WTC11 (cell line): ENCODE data around the gene RBFOX2. TPM values are rescaled to one million over a fixed set of nuclear protein-coding genes. Genes with fewer than 3 reads are reported as not detected.
A peak's percentile ranks its signal among the peaks of the same experiment; 100 is the strongest.
"Not testable (repeated sequence)": the region's sequence is repeated elsewhere in the genome, so short reads cannot be mapped to it uniquely, and the experiment has no call there.

ENCODE experiments used
- ATAC-seq: fragments of 200-7000 bp; cut with Tn5 transposase; 2 replicates; pipeline ENCODE4 v1.10.0; 2021; ENCODE audit warnings: mild to moderate bottlenecking, moderate library complexity
- CTCF ChIA-PET: fragments of 300-600 bp; sonication (Branson Sonifier 250); formaldehyde crosslinking; loops from one replicate; lab custom pipeline; 2021; ENCODE audit warnings: antibody characterized with exemption; lab: Charles Lee
- POLR2A ChIA-PET: fragments of 350-600 bp; sonication (Branson Sonifier 250); formaldehyde crosslinking; loops from one replicate; lab custom pipeline; 2021; ENCODE audit warnings: antibody characterized with exemption; lab: Charles Lee
- DNase-seq: peaks from one replicate; pipeline ENCODE4 v3.0.0; 2021; ENCODE audit warnings: low spot score
- H3K27ac Mint-ChIP-seq: 2 replicates; pipeline ENCODE4 v1.8.0; 2021; ENCODE audit warnings: mixed read lengths
- H3K27me3 Mint-ChIP-seq: 2 replicates; pipeline ENCODE4 v1.8.0; 2021; ENCODE audit warnings: low read depth, mild to moderate bottlenecking, moderate library complexity, mixed read lengths
- H3K36me3 Mint-ChIP-seq: 2 replicates; pipeline ENCODE4 v1.8.0; 2021; ENCODE audit warnings: mixed read lengths
- H3K4me1 Mint-ChIP-seq: 2 replicates; pipeline ENCODE4 v1.8.0; 2022; ENCODE audit warnings: mixed read lengths
- H3K4me3 Mint-ChIP-seq: 2 replicates; pipeline ENCODE4 v1.8.0; 2021; ENCODE audit warnings: mild to moderate bottlenecking, moderate library complexity, mixed read lengths
- H3K9me3 Mint-ChIP-seq: 2 replicates; pipeline ENCODE4 v1.8.0; 2021; ENCODE audit warnings: mixed read lengths
- ATF1 ChIP-seq: sonication (generic); formaldehyde crosslinking; IDR thresholded peaks from 2 replicates; pipeline ENCODE4 v1.8.1; 2023; ENCODE audit warnings: mild to moderate bottlenecking, moderate library complexity, missing genetic modification reagents
- E2F4 ChIP-seq: sonication (generic); formaldehyde crosslinking; IDR thresholded peaks from 2 replicates; pipeline ENCODE4 v1.8.1; 2022; ENCODE audit warnings: low read depth, mild to moderate bottlenecking, moderate library complexity, missing genetic modification reagents, borderline replicate concordance
- ESRRA ChIP-seq: sonication (generic); formaldehyde crosslinking; IDR thresholded peaks from 2 replicates; pipeline ENCODE4 v1.8.1; 2022; ENCODE audit warnings: mild to moderate bottlenecking, missing genetic modification reagents, borderline replicate concordance
- FOXP4 ChIP-seq: sonication (generic); formaldehyde crosslinking; IDR thresholded peaks from 2 replicates; pipeline ENCODE4 v1.8.0; 2022; ENCODE audit warnings: mild to moderate bottlenecking, missing genetic modification reagents
- GABPB1 ChIP-seq: sonication (generic); formaldehyde crosslinking; IDR thresholded peaks from 2 replicates; pipeline ENCODE4 v1.8.1; 2023; ENCODE audit warnings: mild to moderate bottlenecking, missing genetic modification reagents
- GRHL2 ChIP-seq: fragments of 250-450 bp; sonication (Bioruptor Pico); IDR thresholded peaks from 2 replicates; pipeline ENCODE4 v1.8.0; 2022; ENCODE audit warnings: mild to moderate bottlenecking, moderate library complexity; ENCODE audit not compliant: insufficient replicate concordance, severe bottlenecking
- JAZF1 ChIP-seq: fragments of 250-450 bp; sonication (Bioruptor Pico); IDR thresholded peaks from 2 replicates; pipeline ENCODE4 v1.9.0; 2021; ENCODE audit warnings: moderate library complexity, mild to moderate bottlenecking, inconsistent platforms
- NFATC4 ChIP-seq: fragments of 250-450 bp; sonication (Bioruptor Pico); IDR thresholded peaks from 2 replicates; pipeline ENCODE4 v1.9.0; 2021; ENCODE audit warnings: mild to moderate bottlenecking
- NFE2L1 ChIP-seq: sonication (generic); formaldehyde crosslinking; IDR thresholded peaks from 2 replicates; pipeline ENCODE4 v1.8.1; 2023; ENCODE audit warnings: missing genetic modification reagents
- PRRX2 ChIP-seq: fragments of 250-450 bp; sonication (Bioruptor Pico); IDR thresholded peaks from 2 replicates; pipeline ENCODE4 v1.8.0; 2021; ENCODE audit warnings: mild to moderate bottlenecking
- SMAD4 ChIP-seq: sonication (generic); formaldehyde crosslinking; IDR thresholded peaks from 2 replicates; pipeline ENCODE4 v1.8.0; 2022; ENCODE audit warnings: mild to moderate bottlenecking, missing genetic modification reagents
- SOX15 ChIP-seq: fragments of 250-450 bp; sonication (Bioruptor Pico); IDR thresholded peaks from 2 replicates; pipeline ENCODE4 v1.9.0; 2021; ENCODE audit warnings: mild to moderate bottlenecking
- ZNF121 ChIP-seq: sonication (generic); formaldehyde crosslinking; IDR thresholded peaks from 2 replicates; pipeline ENCODE4 v1.8.0; 2023; ENCODE audit warnings: missing genetic modification reagents
- ZNF219 ChIP-seq: sonication (generic); formaldehyde crosslinking; IDR thresholded peaks from 2 replicates; pipeline ENCODE4 v1.8.0; 2023; ENCODE audit warnings: missing genetic modification reagents, mild to moderate bottlenecking, borderline replicate concordance
- ZNF263 ChIP-seq: sonication (generic); formaldehyde crosslinking; IDR thresholded peaks from 2 replicates; pipeline ENCODE4 v1.8.1; 2022; ENCODE audit warnings: low read depth, mild to moderate bottlenecking, moderate library complexity, missing genetic modification reagents
- total RNA-seq: library from RNA; stranded (reverse); gene quantifications from 3 replicates; pipeline ENCODE4 v1.2.3, GENCODE V29; 2021
- TF ChIP-seq, protein P1 (sequence below): sonication (generic); formaldehyde crosslinking; IDR thresholded peaks from 2 replicates; pipeline ENCODE4 v1.8.1; 2023; ENCODE audit warnings: mild to moderate bottlenecking, missing genetic modification reagents
- TF ChIP-seq, protein P2 (sequence below): sonication (generic); formaldehyde crosslinking; IDR thresholded peaks from 2 replicates; pipeline ENCODE4 v1.8.1; 2023; ENCODE audit warnings: mild to moderate bottlenecking, missing genetic modification reagents, moderate library complexity
- TF ChIP-seq, protein P3 (sequence below): sonication (generic); formaldehyde crosslinking; IDR thresholded peaks from 2 replicates; pipeline ENCODE4 v1.8.0; 2023; ENCODE audit warnings: mild to moderate bottlenecking, missing genetic modification reagents

The RBFOX2 gene
- total RNA-seq, 1 experiment from 2014 or later = 107 TPM

- Mint-ChIP-seq H3K4me3 (no peak overlapping the region), H3K27ac (no peak overlapping the region), H3K4me1 (peaks cover 16% of the 10 kb centered on the region), H3K9me3 (no peaks in the 10 kb centered on the region), H3K27me3 (no peaks in the 10 kb centered on the region), H3K36me3 (peaks cover 14% of the 10 kb centered on the region)
- POLR2A ChIA-PET = interaction anchor here (0.6 to 1.1 kb wide), 3 partner anchors 26 to 57 kb away, joined by 3 read pairs; no protein-coding TSS in a partner anchor
- CTCF ChIA-PET = no interaction called here
- ATAC-seq (no peak), DNase-seq (no peak)
- TF ChIP-seq FOXP4 (CRISPR knock-in tag) (no peak), NFATC4 (CRISPR knock-in tag) (no peak)
Observed at GRCh38 chr22:35811670-35812069, 217.0 kb downstream of the RBFOX2 start.

DNA sequence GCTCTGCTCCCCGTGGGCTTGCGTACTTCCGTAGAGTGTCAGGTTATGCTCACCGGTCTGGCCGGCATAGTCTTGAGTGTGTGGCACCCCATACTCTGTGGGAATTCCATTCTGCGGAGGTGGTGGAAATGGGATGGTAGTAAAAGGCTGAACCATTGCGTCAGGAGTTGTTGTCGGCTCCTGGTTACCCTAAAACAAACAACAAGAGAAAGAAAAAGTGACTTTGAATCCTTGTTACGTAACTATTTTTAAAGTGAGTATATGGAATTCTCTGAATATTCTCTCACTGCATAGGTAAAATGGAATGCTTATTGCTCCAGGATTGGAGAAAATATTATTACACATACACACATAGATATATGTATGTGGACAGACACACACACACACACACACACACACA lies 218.8 kb downstream of the RBFOX2 start:
- Mint-ChIP-seq H3K4me3 (no peak overlapping the region), H3K4me1 (peaks cover 9% of the 10 kb centered on the region), H3K9me3 (0 out of 2 replicates have a peak, but pooled peaks cover 3% of the 10 kb centered on the region), H3K27ac (peak overlapping the region; percentile 20; the same call in 1 of the 2 replicates), H3K27me3 (no peaks in the 10 kb centered on the region), H3K36me3 (peaks cover 21% of the 10 kb centered on the region)
- ChIA-PET POLR2A (no interaction called here), CTCF (no interaction called here)
- ATAC-seq (no peak), DNase-seq (no peak)
- TF ChIP-seq NFE2L1 (CRISPR knock-in tag) = no peak
- 0 out of 2 replicates have a peak, but pooled peaks have one; percentile 43 for TF ChIP-seq GABPB1 (CRISPR knock-in tag)

DNA sequence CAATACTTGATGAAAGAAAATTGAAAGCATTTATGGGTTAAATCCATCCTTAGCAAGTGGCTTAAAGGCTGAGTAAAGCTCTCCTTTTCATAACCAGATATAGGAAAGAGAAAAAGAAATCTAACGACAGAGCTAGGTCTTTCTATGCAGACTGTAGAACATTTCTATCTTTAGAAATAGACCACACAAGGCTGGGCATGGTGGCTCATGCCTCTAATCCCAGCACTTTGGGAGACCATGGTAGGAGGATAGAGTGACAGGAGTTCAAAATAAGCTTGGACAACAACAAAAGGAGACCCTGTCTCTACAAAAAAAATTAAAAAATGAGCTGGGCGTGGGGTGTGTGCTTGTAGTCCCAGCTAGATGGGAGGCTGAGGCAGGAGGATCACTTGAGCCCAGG lies 220.2 kb downstream of the RBFOX2 start:
- H3K27ac Mint-ChIP-seq = no peak overlapping the region
- no peaks in the 10 kb centered on the region for H3K27me3 Mint-ChIP-seq
- POLR2A ChIA-PET = interaction anchor here (0.6 kb wide), 1 partner anchor 22 kb away, joined by 3 read pairs; no protein-coding TSS in a partner anchor
- TF ChIP-seq, protein P1, sequence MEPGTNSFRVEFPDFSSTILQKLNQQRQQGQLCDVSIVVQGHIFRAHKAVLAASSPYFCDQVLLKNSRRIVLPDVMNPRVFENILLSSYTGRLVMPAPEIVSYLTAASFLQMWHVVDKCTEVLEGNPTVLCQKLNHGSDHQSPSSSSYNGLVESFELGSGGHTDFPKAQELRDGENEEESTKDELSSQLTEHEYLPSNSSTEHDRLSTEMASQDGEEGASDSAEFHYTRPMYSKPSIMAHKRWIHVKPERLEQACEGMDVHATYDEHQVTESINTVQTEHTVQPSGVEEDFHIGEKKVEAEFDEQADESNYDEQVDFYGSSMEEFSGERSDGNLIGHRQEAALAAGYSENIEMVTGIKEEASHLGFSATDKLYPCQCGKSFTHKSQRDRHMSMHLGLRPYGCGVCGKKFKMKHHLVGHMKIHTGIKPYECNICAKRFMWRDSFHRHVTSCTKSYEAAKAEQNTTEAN (CRISPR knock-in tag) = no peak
- TF ChIP-seq E2F4 (CRISPR knock-in tag) (no peak), ZNF263 (CRISPR knock-in tag) (no peak)
- peaks cover 5% of the 10 kb centered on the region for H3K4me1 Mint-ChIP-seq
- CTCF ChIA-PET = no interaction called here
- H3K9me3 Mint-ChIP-seq = peaks cover 7% of the 10 kb centered on the region
- H3K36me3 Mint-ChIP-seq = peaks cover 29% of the 10 kb centered on the region
- no peak for ATAC-seq
- H3K4me3 Mint-ChIP-seq = no peak overlapping the region
- no peak for DNase-seq

DNA sequence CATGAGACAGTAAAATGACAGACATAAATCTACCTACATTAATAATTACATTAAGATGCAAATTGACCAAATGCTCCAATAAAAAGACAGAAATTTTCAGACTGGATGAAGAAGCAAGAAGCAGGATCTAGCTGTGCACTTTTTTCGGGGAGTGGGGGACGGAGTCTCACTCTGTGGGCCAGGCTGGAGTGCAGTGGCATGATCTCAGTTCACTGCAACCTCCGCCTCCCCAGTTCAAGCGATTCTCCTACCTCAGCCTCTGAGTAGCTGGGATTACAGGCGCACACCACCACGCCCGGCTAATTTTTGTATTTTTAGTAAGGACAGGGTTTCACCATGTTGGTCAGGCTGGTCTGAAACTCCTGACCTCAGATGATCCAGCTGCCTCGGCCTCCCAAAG lies 222.0 kb downstream of the RBFOX2 start:
- H3K36me3 Mint-ChIP-seq = peaks cover 29% of the 10 kb centered on the region
- H3K4me1 Mint-ChIP-seq, H3K27ac Mint-ChIP-seq: not testable (repeated sequence)

GRCh38 chr22:35805466-35805865 lies 223.2 kb downstream of the RBFOX2 start:
- ATAC-seq = no peak
- no peaks in the 10 kb centered on the region for H3K27me3 Mint-ChIP-seq
- no peak overlapping the region for H3K4me3 Mint-ChIP-seq
- DNase-seq = no peak
- ChIA-PET CTCF (no interaction called here), POLR2A (no interaction called here)
- no peak overlapping the region for H3K27ac Mint-ChIP-seq
- H3K9me3 Mint-ChIP-seq = peaks cover 7% of the 10 kb centered on the region
- H3K36me3 Mint-ChIP-seq = peaks cover 29% of the 10 kb centered on the region
- no peaks in the 10 kb centered on the region; the same call in 1 of the 2 replicates for H3K4me1 Mint-ChIP-seq
- no peak for TF ChIP-seq JAZF1 (CRISPR knock-in tag)
- no peak for TF ChIP-seq ATF1 (CRISPR knock-in tag)
- no peak for TF ChIP-seq SMAD4 (CRISPR knock-in tag)
- TF ChIP-seq, protein P2, sequence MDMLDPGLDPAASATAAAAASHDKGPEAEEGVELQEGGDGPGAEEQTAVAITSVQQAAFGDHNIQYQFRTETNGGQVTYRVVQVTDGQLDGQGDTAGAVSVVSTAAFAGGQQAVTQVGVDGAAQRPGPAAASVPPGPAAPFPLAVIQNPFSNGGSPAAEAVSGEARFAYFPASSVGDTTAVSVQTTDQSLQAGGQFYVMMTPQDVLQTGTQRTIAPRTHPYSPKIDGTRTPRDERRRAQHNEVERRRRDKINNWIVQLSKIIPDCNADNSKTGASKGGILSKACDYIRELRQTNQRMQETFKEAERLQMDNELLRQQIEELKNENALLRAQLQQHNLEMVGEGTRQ (CRISPR knock-in tag) = no peak
- no peak for TF ChIP-seq ZNF219
- TF ChIP-seq ESRRA (CRISPR knock-in tag) = no peak
- TF ChIP-seq GRHL2 = no peak
- TF ChIP-seq PRRX2 (CRISPR knock-in tag) = no peak
- TF ChIP-seq, protein P3, sequence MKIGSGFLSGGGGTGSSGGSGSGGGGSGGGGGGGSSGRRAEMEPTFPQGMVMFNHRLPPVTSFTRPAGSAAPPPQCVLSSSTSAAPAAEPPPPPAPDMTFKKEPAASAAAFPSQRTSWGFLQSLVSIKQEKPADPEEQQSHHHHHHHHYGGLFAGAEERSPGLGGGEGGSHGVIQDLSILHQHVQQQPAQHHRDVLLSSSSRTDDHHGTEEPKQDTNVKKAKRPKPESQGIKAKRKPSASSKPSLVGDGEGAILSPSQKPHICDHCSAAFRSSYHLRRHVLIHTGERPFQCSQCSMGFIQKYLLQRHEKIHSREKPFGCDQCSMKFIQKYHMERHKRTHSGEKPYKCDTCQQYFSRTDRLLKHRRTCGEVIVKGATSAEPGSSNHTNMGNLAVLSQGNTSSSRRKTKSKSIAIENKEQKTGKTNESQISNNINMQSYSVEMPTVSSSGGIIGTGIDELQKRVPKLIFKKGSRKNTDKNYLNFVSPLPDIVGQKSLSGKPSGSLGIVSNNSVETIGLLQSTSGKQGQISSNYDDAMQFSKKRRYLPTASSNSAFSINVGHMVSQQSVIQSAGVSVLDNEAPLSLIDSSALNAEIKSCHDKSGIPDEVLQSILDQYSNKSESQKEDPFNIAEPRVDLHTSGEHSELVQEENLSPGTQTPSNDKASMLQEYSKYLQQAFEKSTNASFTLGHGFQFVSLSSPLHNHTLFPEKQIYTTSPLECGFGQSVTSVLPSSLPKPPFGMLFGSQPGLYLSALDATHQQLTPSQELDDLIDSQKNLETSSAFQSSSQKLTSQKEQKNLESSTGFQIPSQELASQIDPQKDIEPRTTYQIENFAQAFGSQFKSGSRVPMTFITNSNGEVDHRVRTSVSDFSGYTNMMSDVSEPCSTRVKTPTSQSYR (CRISPR knock-in tag) = no peak
- TF ChIP-seq SOX15 (CRISPR knock-in tag) = no peak

More for the DNA sequence above, 222.0 kb downstream of the RBFOX2 start:
- CTCF ChIA-PET, DNase-seq, POLR2A ChIA-PET, ATAC-seq, H3K27me3 Mint-ChIP-seq, H3K9me3 Mint-ChIP-seq, H3K4me3 Mint-ChIP-seq: not testable (repeated sequence)
- peak; percentile 70; the same call in 1 of the 2 replicates for TF ChIP-seq ZNF121 (CRISPR knock-in tag)
